ENCODE data around the gene SCRT2.

DNA sequence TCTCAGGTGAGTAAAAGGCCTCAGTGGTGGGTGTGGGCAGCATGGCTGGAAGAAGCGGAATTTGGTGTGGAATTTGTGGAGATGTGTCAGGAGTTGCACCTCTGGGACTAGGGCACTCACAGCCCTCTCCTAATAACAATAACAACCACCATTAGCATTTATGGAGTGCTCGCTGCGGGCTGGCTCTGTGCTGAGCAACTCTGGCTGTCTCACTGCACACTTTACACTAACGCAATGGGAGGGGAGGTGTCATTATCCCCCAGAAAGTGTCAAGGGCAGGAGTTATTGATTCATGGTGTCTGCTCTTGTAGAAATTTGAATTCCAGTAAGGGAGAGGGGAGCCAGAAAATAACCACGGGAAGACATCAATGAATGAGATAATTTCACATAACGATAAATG lies 22.7 kb upstream of the SCRT2 start:
- TF ChIP-seq, protein P1, sequence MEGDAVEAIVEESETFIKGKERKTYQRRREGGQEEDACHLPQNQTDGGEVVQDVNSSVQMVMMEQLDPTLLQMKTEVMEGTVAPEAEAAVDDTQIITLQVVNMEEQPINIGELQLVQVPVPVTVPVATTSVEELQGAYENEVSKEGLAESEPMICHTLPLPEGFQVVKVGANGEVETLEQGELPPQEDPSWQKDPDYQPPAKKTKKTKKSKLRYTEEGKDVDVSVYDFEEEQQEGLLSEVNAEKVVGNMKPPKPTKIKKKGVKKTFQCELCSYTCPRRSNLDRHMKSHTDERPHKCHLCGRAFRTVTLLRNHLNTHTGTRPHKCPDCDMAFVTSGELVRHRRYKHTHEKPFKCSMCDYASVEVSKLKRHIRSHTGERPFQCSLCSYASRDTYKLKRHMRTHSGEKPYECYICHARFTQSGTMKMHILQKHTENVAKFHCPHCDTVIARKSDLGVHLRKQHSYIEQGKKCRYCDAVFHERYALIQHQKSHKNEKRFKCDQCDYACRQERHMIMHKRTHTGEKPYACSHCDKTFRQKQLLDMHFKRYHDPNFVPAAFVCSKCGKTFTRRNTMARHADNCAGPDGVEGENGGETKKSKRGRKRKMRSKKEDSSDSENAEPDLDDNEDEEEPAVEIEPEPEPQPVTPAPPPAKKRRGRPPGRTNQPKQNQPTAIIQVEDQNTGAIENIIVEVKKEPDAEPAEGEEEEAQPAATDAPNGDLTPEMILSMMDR (IDR thresholded peaks at IDR 0.05; ENCODE audit: low read length), result no peak
- no peak for TF ChIP-seq EZH2 (IDR thresholded peaks at IDR 0.05; ENCODE audit: borderline replicate concordance, low read length)

Data from OCI-LY1 (cell line).